GM19238 (cell line): Measurements from ENCODE around the gene MYLK3.
"Not testable (repeated sequence)": the region's sequence is repeated elsewhere in the genome, so short reads cannot be mapped to it uniquely, and the experiment has no call there.

Experiments used
- DNase-seq: peaks from one replicate; pipeline ENCODE4 v3.0.0; 2011; ENCODE audit warnings: low spot score; ENCODE audit not compliant: insufficient read length

MYLK3 gene

GRCh38 chr16:46690281-46691178 lies 57.6 kb downstream of the MYLK3 start:
- DNase-seq, result no peak

GRCh38 chr16:46689365-46690280 lies 58.5 kb downstream of the MYLK3 start, which contains the start of gene ORC6:
ORC6 (plus strand) TSS chr16:46689659; CDS start chr16:46689706, 47 bp downstream.
- peak; percentile 74 for DNase-seq

GRCh38 chr16:46688654-46689364 lies 59.3 kb downstream of the MYLK3 start, which contains the start of gene VPS35:
VPS35 (minus strand) TSS chr16:46689178; CDS start chr16:46689133, 45 bp downstream.
- peak; percentile 84 for DNase-seq

GRCh38 chr16:46688101-46688653 lies 60.0 kb downstream of the MYLK3 start:
- DNase-seq, result no peak

- DNase-seq, result no peak
These were observed 60.7 kb downstream of the MYLK3 start for GRCh38 chr16:46687486-46687885.

- no peak for DNase-seq
These were observed 61.2 kb downstream of the MYLK3 start for GRCh38 chr16:46686815-46687473.

- DNase-seq, result not testable (repeated sequence)
These were observed 66.3 kb downstream of the MYLK3 start for GRCh38 chr16:46681867-46682266.

GRCh38 chr16:46677943-46678342 lies 70.2 kb downstream of the MYLK3 start:
- DNase-seq, result not testable (repeated sequence)

GRCh38 chr16:46673320-46674013 lies 74.7 kb downstream of the MYLK3 start:
- DNase-seq, result peak; percentile 42

- no peak for DNase-seq
These were observed 86.0 kb downstream of the MYLK3 start for GRCh38 chr16:46662123-46662522.

- peak; percentile 53 for DNase-seq
These were observed 89.2 kb downstream of the MYLK3 start for GRCh38 chr16:46658925-46659324.
